Neural progenitor cell (in vitro differentiated cells): ENCODE data around the gene TRABD2B. TPM values are rescaled to one million over a fixed set of nuclear protein-coding genes. Genes with fewer than 3 reads are reported as not detected.

Experiments
- DNase-seq: peaks from one replicate; pipeline ENCODE4 v3.0.0-alpha.2; 2016; ENCODE audit warnings: low spot score
- H2AFZ ChIP-seq: fragments of 200-600 bp; sonication (generic); replicated peaks from 2 replicates; pipeline ENCODE4 v1.6.1; 2016; ENCODE audit warnings: antibody characterized with exemption
- H3F3A ChIP-seq: fragments of 200-600 bp; sonication (generic); 2 replicates; pipeline ENCODE4 v1.6.1; 2016; ENCODE audit warnings: antibody characterized with exemption, low read depth
- H3K27ac ChIP-seq: fragments of 200-600 bp; sonication (generic); 2 replicates; pipeline ENCODE4 v1.5.1; 2016; ENCODE audit warnings: mild to moderate bottlenecking
- H3K27me3 ChIP-seq: fragments of 200-600 bp; sonication (generic); 2 replicates; pipeline ENCODE4 v1.6.1; 2016; ENCODE audit warnings: mild to moderate bottlenecking, moderate library complexity
- H3K36me3 ChIP-seq: fragments of 200-600 bp; sonication (generic); 2 replicates; pipeline ENCODE4 v1.5.1; 2016
- H3K4me1 ChIP-seq: fragments of 200-600 bp; sonication (generic); 2 replicates; pipeline ENCODE4 v1.6.1; 2016; ENCODE audit warnings: mixed run types
- H3K4me2 ChIP-seq: fragments of 200-600 bp; sonication (generic); 2 replicates; pipeline ENCODE4 v1.6.1; 2016
- H3K4me3 ChIP-seq: fragments of 200-600 bp; sonication (generic); 2 replicates; pipeline ENCODE4 v1.5.1; 2016
- H3K79me2 ChIP-seq: fragments of 200-600 bp; sonication (generic); 2 replicates; pipeline ENCODE4 v1.6.1; 2016; ENCODE audit warnings: low read depth
- H3K9ac ChIP-seq: fragments of 200-600 bp; sonication (generic); 2 replicates; pipeline ENCODE4 v1.6.1; 2016
- H3K9me3 ChIP-seq: fragments of 200-600 bp; sonication (generic); 2 replicates; pipeline ENCODE4 v1.5.1; 2016; ENCODE audit warnings: low read depth
- H4K20me1 ChIP-seq: fragments of 200-600 bp; sonication (generic); 2 replicates; pipeline ENCODE4 v1.6.1; 2016; ENCODE audit warnings: low read depth
- H3K27ac Mint-ChIP-seq: 3 replicates; pipeline ENCODE4 v1.8.0; 2021; ENCODE audit warnings: mixed read lengths
- H3K27me3 Mint-ChIP-seq: 2 replicates; pipeline ENCODE4 v1.8.0; 2022; ENCODE audit warnings: low read depth, mild to moderate bottlenecking, inconsistent platforms, moderate library complexity, mixed read lengths; ENCODE audit not compliant: insufficient read depth
- H3K36me3 Mint-ChIP-seq: 3 replicates; pipeline ENCODE4 v1.8.0; 2021; ENCODE audit warnings: mixed read lengths
- H3K4me1 Mint-ChIP-seq: 3 replicates; pipeline ENCODE4 v1.8.0; 2021; ENCODE audit warnings: mixed read lengths
- H3K4me3 Mint-ChIP-seq: 3 replicates; pipeline ENCODE4 v1.8.0; 2021; ENCODE audit warnings: mild to moderate bottlenecking, moderate library complexity, mixed read lengths
- H3K9me3 Mint-ChIP-seq: 3 replicates; pipeline ENCODE4 v1.8.0; 2020; ENCODE audit warnings: mixed read lengths
- EZH2 ChIP-seq: fragments of 200-600 bp; sonication (generic); IDR thresholded peaks from 2 replicates; pipeline ENCODE4 v1.6.1; 2017; ENCODE audit warnings: antibody characterized with exemption, mild to moderate bottlenecking, moderate library complexity
- EZH2phosphoT487 ChIP-seq: fragments of 200-600 bp; sonication (generic); IDR thresholded peaks from 2 replicates; pipeline ENCODE4 v1.6.1; 2017; ENCODE audit warnings: antibody characterized with exemption
- total RNA-seq: library from RNA; depleted of rRNA; stranded (reverse); fragments of >200 nt; gene quantifications from 2 replicates; pipeline ENCODE4 v1.2.3, GENCODE V29; 2015; ENCODE audit warnings: low replicate concordance
- TF ChIP-seq, protein P1 (sequence below): fragments of 200-600 bp; sonication (generic); IDR thresholded peaks from 2 replicates; pipeline ENCODE4 v1.5.1; 2017; ENCODE audit warnings: antibody characterized with exemption, mild to moderate bottlenecking

Gene TRABD2B
- total RNA-seq, 1 donor from 2014 or later: 0.09 TPM

DNA sequence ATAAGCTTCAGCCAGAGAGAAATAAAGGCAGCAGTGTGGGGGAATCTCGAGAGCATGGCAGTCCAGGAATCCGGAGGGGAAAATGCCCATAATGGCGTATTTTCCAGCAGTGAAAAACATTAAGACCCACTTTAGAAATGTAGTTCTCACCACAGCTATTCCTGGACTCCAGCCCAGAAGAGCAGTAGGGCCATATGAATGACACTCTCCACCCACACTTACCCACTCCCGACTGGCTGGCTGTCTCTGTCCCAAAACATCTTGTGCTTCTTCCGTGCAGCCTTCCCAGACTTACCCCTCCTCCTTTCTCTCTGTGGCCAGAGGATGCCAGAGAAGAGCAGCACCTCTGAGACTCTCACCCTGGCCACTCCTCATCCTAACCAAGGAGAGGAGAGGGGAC lies 56.4 kb downstream of the TRABD2B start:
- DNase-seq: no peak
- Histone ChIP-seq H2AFZ (no peak overlapping the region), H3K4me3 (no peak overlapping the region), H3K9ac (no peak overlapping the region), H3K4me1 (no peaks in the 10 kb centered on the region), H3K27me3 (no peaks in the 10 kb centered on the region), H3K36me3 (no peaks in the 10 kb centered on the region), H3K79me2 (no peaks in the 10 kb centered on the region), H3K9me3 (no peaks in the 10 kb centered on the region), H4K20me1 (no peaks in the 10 kb centered on the region), H3K4me2 (no peak overlapping the region), H3F3A (no peaks in the 10 kb centered on the region), H3K27ac (no peak overlapping the region)
- Mint-ChIP-seq H3K27me3 (no peaks in the 10 kb centered on the region), H3K4me3 (no peak overlapping the region), H3K27ac (no peak overlapping the region), H3K9me3 (no peaks in the 10 kb centered on the region), H3K36me3 (no peaks in the 10 kb centered on the region), H3K4me1 (peaks cover 2% of the 10 kb centered on the region)
- TF ChIP-seq EZH2phosphoT487 (no peak), EZH2 (no peak)
- TF ChIP-seq, protein P1, sequence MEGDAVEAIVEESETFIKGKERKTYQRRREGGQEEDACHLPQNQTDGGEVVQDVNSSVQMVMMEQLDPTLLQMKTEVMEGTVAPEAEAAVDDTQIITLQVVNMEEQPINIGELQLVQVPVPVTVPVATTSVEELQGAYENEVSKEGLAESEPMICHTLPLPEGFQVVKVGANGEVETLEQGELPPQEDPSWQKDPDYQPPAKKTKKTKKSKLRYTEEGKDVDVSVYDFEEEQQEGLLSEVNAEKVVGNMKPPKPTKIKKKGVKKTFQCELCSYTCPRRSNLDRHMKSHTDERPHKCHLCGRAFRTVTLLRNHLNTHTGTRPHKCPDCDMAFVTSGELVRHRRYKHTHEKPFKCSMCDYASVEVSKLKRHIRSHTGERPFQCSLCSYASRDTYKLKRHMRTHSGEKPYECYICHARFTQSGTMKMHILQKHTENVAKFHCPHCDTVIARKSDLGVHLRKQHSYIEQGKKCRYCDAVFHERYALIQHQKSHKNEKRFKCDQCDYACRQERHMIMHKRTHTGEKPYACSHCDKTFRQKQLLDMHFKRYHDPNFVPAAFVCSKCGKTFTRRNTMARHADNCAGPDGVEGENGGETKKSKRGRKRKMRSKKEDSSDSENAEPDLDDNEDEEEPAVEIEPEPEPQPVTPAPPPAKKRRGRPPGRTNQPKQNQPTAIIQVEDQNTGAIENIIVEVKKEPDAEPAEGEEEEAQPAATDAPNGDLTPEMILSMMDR: no peak

DNA sequence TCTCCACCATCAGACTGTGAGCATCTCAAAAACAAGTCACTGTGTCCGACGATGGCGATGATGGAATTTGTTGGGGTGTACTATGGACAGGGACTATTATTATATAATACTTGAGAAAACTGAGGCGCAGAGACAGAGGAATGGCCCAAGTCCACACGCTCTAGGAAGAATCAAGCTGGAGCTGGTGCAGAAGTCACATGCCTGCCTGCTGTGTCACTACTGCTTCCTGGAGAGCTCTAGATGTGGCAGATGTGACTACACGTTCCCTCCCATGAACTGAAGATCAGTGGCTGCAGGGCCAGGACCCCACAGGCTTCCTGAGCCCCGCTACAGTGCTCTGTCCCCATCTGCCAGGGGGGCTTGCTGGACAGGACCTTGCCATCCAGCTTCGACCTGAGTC lies 56.9 kb downstream of the TRABD2B start:
- H2AFZ ChIP-seq: no peak overlapping the region
- peaks cover 2% of the 10 kb centered on the region for H3K4me1 Mint-ChIP-seq
- no peaks in the 10 kb centered on the region for H3K27me3 Mint-ChIP-seq
- H3K4me3 ChIP-seq: no peak overlapping the region
- no peak overlapping the region for H3K4me2 ChIP-seq
- no peaks in the 10 kb centered on the region for H3K9me3 ChIP-seq
- H3K27me3 ChIP-seq: no peaks in the 10 kb centered on the region
- H4K20me1 ChIP-seq: no peaks in the 10 kb centered on the region
- H3K79me2 ChIP-seq: no peaks in the 10 kb centered on the region
- H3K4me1 ChIP-seq: no peaks in the 10 kb centered on the region
- TF ChIP-seq EZH2 (no peak), EZH2phosphoT487 (no peak)
- TF ChIP-seq, protein P1: no peak
- H3K36me3 ChIP-seq: no peaks in the 10 kb centered on the region
- no peak overlapping the region for H3K27ac Mint-ChIP-seq
- H3K36me3 Mint-ChIP-seq: no peaks in the 10 kb centered on the region
- no peaks in the 10 kb centered on the region for H3F3A ChIP-seq
- H3K4me3 Mint-ChIP-seq: no peak overlapping the region
- DNase-seq: no peak
- H3K9ac ChIP-seq: no peak overlapping the region
- no peaks in the 10 kb centered on the region for H3K9me3 Mint-ChIP-seq
- no peak overlapping the region for H3K27ac ChIP-seq

DNA sequence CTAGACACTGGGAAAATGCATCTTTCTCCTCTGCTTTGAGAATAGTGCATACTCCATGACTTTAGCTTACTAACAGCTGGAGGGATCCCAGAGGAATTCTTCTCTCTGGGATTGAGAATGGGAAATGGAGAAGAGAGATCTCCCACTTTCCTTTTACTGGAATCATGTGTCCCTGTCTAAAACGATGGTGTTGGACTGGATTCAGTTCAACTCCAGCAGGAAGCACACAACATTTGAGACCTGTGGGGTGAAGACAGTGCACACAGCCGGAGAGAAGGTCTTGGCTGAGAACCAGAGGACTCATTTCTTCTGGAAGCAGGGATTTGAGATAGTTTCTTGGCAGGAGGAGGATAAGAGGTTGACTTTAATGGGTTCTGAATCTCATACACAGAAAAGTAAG lies 58.7 kb downstream of the TRABD2B start:
- H3F3A ChIP-seq: no peaks in the 10 kb centered on the region
- no peaks in the 10 kb centered on the region for H3K79me2 ChIP-seq
- DNase-seq: no peak
- Mint-ChIP-seq H3K4me1 (peaks cover 10% of the 10 kb centered on the region), H3K27ac (no peak overlapping the region), H3K27me3 (no peaks in the 10 kb centered on the region), H3K36me3 (no peaks in the 10 kb centered on the region), H3K4me3 (no peak overlapping the region), H3K9me3 (no peaks in the 10 kb centered on the region)
- H3K4me1 ChIP-seq: no peaks in the 10 kb centered on the region
- no peak overlapping the region for H3K27ac ChIP-seq
- no peaks in the 10 kb centered on the region for H4K20me1 ChIP-seq
- no peak overlapping the region for H3K9ac ChIP-seq
- TF ChIP-seq EZH2 (no peak), EZH2phosphoT487 (no peak)
- TF ChIP-seq, protein P1: no peak
- no peak overlapping the region for H3K4me2 ChIP-seq
- no peak overlapping the region for H2AFZ ChIP-seq
- H3K27me3 ChIP-seq: no peaks in the 10 kb centered on the region
- H3K4me3 ChIP-seq: no peak overlapping the region
- no peaks in the 10 kb centered on the region for H3K9me3 ChIP-seq
- no peaks in the 10 kb centered on the region for H3K36me3 ChIP-seq
